GM21367 (cell line): ENCODE data around the gene GOLM1.

Experiments
- ATAC-seq: cut with Tn5 transposase; IDR thresholded peaks from one replicate; pipeline ENCODE4 v1.9.1; 2021; ENCODE audit not compliant: unreplicated experiment

The GOLM1 gene

GRCh38 chr9:86046930-86047341 is 52.4 kb downstream of the GOLM1 start:
- ATAC-seq: no peak

- no peak for ATAC-seq
Observed at GRCh38 chr9:86046071-86046636, 53.2 kb downstream of the GOLM1 start.

GRCh38 chr9:86045654-86046053 is 53.7 kb downstream of the GOLM1 start:
- no peak for ATAC-seq

DNA sequence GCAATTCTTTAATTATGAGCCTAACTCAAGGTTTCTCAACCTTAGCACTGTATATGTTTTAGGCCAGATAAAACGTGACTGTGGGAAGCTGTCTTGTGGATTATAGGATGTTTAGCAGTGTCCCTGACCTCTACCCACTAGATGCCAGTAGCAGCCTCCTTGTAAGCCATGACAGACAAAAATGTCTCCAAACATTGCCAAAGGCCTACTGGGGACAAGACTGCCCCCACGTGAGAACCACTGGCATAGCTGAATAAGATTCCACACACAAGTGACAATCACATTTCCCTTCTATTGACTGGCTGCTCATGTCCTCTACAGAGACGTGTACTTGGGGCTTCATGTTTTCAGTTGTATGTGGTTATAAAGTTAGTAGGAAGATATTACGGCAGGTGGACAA is 55.4 kb downstream of the GOLM1 start:
- no peak for ATAC-seq

- ATAC-seq: no peak
Observed at GRCh38 chr9:86043586-86043985, 55.8 kb downstream of the GOLM1 start.

GRCh38 chr9:86042199-86042978 is 57.0 kb downstream of the GOLM1 start:
- ATAC-seq: no peak

DNA sequence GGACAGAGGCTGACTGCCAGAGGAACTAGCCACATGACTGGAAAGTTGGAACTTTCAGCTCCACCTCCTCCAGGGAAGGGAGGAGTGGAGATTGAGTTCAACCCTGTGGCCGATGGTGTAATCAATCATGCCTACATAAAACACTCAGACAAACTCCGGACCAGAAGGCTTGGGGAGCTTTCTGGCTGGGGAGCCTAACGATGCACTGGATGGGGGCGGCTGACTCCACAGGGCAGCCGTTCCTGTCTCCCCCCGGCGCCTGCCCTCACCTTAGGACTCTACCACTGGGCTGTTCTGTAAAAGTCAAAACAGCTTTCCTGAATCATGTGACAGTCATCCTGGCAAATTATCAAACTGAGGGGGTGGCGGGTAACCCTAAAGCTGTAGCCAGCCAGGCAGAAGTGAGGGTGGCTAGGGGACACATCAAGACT is 58.0 kb downstream of the GOLM1 start:
- ATAC-seq: no peak

- no peak for ATAC-seq
Observed at GRCh38 chr9:86040861-86041155, 58.5 kb downstream of the GOLM1 start.

- ATAC-seq: no peak
Observed at GRCh38 chr9:86039991-86040860, 59.1 kb downstream of the GOLM1 start.

DNA sequence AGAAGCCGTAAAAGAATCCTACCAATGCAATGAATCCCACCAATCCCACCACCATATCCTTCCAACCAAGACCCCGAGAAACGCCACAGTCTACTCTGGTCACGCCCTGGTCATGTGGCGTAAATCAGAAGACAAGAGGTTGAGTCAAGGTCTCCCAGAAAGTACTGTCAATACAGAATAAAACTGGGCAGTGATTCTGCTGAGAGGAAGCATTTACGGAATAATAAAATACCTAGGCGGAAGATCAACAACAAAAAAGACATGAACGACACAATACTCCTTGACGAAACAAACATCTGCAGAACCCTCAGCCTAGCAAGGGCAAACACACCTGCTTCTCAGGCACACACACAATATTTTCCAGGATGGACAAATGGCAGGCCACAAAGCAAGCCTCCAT is 62.8 kb downstream of the GOLM1 start:
- ATAC-seq: no peak

- no peak for ATAC-seq
Observed at GRCh38 chr9:86035827-86036440, 63.4 kb downstream of the GOLM1 start.

DNA sequence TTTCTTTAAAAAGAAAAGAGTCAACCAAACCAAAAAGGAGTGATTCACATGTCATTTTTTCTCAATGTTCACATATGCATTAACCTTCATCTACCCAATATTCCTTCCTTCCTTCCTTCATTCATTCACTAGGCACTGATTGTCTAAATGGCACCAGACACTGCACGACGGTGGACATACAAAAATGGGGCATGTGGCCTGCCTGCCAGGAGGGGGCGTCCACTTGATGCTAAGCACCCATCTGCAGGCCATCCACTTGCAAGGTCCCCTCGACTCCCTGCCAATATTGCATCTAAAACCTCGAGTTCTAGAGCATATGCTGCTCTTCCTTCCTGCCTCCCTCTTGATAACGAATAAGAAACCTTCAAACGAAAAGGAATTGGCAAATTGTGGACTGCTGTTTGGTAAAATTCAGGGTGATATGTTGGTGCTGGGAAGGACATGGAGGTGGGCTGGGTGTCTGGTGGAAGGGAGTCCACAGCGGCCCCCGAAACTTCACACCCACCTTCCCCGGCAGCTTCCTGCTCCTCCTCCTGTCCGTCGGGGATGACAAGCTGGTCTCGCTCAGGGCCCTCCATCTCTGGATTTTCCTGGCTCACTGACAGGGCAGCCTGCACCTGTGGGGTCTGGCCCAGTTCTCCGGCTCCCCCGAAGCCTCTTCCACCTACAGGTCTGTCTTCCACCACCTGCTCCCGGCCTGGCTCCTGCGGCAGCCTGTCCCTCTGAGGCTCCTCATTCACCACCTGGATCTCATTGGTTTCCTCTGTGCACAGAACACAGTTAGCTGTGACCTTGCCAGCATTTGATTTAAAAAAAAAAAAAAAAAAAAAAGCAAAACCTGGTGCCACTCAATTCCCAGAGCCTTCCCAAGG is 64.3 kb downstream of the GOLM1 start:
- no peak for ATAC-seq

GRCh38 chr9:86027767-86028166 is 71.6 kb downstream of the GOLM1 start:
- ATAC-seq: no peak

GRCh38 chr9:86022687-86023266 is 76.6 kb downstream of the GOLM1 start:
- no peak for ATAC-seq

DNA sequence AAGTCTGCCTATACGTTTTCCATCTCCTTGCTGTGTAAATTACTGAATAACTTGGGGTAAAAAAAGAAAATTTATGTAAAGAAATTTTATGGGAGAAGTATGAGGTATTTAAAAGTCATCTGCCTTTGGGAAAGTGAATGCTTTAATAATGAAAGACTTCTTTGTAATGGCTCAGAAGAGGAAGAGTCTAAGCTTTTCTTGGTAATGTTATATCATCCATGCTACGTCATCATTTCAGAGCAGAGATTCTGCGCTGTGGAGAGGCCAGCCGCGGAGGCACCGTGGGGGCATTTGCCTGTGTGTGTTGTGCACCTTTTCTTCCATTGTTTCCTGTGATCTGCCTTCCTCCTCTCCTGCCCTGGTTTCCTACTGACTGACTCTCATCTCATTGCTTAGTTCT is 78.2 kb downstream of the GOLM1 start:
- ATAC-seq: no peak

- ATAC-seq: no peak
Observed at GRCh38 chr9:86020731-86021130, 78.6 kb downstream of the GOLM1 start.

DNA sequence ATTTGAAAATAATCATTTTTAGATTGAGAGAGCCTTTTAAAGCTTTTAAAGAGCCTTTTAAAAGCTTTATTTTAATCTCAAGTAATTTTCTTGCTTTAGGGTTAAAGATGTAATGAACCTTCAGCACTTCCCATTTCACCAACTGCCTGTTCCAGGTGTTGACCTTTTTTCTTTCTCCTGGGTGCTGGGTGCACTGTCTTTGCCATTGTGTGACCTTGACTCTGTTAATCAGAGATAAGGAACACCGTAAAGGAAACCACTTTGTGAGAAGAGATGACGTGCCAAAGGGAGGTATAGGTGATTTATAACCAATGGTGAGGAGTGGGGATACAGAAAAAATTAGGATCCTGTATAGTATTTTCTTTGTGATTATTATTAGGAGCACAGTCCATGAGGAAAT is 90.2 kb downstream of the GOLM1 start:
- ATAC-seq: no peak

- no peak for ATAC-seq
Observed at GRCh38 chr9:86005253-86005775, 94.0 kb downstream of the GOLM1 start.

- no peak for ATAC-seq
Observed at GRCh38 chr9:85995599-85995998, 103.8 kb downstream of the GOLM1 start.

DNA sequence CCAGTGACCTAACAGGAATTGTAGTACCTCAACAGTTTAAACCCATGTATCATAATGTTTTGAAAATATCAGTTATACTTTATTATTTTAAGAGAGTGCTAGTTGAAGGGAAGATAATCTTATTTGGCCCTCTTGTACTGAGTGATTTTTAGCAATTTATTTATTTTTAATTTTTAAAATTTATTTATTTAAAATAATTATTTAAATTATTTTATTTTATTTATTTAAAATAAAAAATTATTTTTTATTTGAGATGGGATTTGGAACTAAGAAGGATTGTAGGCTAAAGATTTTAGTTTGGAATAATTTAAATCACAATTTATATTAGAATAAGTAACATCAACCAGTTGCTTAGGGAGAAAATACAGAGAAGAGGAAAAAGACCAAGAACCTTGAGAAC is 104.3 kb downstream of the GOLM1 start:
- no peak for ATAC-seq
